ENCODE measurements around the gene SERPIND1.
A peak's percentile ranks its signal among the peaks of the same experiment; 100 is the strongest.
"Not testable (repeated sequence)": the region's sequence is repeated elsewhere in the genome, so short reads cannot be mapped to it uniquely, and the experiment has no call there.

The SERPIND1 gene, protein sequence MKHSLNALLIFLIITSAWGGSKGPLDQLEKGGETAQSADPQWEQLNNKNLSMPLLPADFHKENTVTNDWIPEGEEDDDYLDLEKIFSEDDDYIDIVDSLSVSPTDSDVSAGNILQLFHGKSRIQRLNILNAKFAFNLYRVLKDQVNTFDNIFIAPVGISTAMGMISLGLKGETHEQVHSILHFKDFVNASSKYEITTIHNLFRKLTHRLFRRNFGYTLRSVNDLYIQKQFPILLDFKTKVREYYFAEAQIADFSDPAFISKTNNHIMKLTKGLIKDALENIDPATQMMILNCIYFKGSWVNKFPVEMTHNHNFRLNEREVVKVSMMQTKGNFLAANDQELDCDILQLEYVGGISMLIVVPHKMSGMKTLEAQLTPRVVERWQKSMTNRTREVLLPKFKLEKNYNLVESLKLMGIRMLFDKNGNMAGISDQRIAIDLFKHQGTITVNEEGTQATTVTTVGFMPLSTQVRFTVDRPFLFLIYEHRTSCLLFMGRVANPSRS

DNA sequence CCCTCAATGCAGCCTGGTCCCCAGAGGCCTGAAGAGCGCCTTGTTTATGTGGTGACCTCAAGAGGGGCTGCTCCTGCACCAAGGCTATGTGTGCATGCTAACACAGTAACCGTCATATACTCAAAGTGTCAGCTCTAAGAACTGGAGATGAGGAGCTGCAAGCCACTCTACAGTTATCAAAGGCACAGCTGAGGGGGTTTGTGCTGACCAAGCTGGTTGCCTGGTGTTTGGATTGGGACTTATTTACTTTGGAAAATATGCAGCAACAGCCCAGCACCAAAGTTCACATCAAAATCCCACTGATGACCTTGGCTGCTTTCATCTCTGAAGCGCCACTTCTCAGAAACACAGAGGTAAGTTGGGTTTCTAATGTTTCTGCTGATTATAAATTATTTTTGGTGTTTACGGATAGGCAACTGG lies at the start of gene SERPIND1:
Gene SERPIND1 (plus strand): TSS at position 321 of the 420 bp plus-strand sequence. CDS start 5,200 bp downstream, outside the sequence.
- DNase-seq = no peak

DNA sequence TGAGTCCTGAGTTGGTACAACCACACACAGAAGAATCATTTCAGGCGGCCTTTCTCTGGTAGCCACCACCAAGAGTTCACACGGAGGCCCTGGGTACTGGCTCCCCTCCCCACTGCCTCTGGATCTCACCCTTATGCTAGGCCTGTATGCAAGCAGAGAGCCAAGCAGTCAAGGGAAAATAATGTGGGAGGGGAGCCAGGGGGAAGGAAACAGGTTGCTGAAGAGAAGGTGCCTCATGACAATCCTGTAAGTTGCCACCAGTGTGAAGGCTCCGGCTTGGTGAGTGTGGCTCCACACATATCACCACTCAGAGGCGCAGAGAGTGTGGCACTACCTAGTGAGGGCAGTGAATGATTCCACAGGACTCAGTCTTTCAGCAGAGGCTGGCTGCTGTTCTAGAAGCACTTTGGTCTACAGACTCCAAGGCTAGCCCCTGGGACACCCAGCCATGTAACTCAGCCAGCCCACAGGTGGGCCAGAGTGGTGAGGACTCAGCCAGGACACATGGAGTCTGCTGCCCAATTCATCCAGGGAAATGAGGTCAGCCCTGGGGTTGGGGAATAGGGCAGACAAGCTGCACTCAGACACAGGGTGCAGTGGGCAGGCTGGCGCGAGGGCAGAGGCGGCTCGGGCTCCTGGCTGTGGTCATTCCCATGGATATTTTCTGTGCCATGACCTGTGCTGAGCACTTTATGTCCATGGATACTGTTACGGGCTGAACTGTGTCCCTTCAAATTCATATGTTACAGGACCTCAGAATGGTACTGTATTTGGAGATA lies 49.0 kb upstream of the SERPIND1 start:
- DNase-seq = no peak

DNA sequence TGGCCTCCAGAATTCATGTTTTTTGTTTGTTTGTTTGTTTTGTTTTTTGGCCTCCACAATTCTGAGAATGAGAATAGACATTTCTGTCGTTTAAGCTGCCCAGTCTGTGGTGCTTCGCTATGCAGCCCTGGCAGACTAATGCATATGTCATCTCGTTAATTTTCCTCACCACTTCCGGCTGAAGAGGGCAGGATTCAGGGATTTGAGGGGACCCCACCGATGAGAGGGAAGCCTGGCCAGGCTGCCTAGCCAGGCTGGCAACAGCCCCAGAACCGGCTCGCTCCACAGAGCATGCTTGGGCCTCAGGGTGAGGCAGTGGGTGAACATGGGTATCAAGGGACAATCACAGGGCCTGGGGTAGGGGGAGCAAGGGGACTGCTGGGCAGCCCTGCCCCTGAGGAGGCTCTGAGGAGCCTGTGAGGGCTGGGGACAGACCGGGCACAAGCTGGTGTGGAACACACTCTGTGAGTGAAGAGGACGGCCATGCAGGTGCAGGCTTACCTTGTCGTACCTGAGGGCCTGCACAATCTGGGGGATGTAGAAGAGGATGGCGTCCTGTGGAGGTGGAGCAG lies 47.8 kb upstream of the SERPIND1 start:
- DNase-seq = no peak

DNA sequence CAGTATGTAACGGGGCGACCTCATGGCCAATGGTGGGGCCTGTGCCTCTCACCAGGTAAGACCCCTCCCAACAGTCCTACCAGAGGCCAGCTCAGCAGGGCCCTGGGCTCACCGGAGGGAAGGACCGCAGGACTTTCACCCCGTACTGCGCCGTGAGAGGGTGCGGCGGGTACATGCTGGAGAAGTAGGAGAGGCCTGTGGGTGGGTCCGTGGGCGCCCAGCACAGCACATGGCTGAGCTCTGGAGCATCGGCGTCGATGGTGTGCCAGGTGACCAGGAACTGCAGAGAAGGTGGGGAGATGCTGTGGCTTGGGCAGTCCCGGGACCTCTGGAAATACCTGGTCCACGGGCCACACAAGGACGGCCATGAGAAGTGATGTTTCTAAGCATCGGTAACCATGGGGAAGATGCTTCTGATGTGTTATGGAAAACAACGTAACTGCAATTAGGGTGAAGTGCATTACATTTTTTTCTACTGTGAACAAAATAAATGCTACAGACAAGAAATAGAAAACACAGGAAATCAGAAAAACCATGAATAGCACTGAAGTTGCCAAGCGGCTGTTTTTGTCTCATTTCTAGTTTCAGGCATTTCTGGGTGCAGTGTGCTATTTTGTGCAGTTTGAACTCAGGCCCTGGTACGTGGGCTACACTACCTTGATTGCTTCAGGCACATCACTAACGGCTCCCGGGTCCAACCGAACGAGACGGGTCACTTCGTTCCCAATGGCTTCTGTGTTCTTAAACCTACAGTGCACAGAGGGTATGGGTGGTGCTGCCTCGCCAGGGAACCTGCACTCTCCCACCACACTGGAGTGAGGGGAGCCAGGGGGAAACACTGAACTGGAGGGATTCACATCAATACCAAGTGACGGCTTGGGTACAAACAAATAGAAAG lies 46.5 kb upstream of the SERPIND1 start:
- no peak for DNase-seq

DNA sequence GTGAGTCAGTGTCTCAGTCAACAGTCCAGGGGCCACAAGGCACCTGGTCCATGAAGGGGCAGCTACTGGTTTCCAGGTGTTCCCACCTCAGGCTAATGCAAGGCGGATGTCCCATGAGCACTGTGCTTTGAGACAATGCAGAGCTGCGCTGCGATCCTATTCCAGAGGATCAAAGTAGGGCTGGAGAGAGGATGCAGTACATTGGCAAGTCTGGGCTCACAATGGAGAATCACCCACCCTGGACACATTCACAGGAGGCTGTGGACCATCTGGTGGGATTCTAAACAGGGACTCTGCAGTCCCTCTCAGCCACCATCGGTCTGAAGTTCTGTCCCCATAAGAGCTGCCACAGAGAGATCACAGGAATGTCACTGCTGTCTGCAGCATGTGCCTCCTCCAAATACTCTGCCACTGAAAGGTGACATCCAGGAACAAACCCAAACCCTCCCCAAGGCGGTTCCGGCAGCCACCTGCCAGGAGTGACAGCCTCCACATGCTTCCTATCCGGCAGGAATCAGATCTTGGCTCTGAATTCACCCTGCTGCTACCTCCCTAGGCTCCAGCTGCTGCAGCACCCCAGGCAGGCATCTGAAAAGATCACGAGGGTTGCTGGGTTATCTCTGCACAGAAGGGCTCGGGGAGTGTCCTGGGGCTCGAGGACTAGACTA lies 45.3 kb upstream of the SERPIND1 start:
- DNase-seq = no peak

DNA sequence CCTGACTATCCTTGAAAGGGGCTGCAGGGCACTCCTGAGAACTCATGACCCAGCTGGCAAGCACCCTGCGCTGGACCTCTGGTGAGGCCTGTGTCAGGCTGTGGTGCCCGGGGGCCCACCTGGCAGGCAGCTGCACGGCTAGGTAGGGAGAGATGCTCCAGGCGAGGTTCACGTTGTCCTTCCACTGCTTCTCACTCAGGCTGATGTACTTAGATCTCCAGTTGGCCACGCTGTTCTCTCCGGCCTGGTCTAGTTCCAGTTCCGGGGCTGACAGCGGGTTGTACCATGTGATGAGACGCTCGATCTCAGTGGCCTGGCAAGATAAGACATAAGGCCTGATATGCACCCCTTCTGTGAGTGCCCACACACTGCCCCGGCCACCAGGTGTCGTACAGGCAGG lies 44.7 kb upstream of the SERPIND1 start:
- DNase-seq = no peak

DNA sequence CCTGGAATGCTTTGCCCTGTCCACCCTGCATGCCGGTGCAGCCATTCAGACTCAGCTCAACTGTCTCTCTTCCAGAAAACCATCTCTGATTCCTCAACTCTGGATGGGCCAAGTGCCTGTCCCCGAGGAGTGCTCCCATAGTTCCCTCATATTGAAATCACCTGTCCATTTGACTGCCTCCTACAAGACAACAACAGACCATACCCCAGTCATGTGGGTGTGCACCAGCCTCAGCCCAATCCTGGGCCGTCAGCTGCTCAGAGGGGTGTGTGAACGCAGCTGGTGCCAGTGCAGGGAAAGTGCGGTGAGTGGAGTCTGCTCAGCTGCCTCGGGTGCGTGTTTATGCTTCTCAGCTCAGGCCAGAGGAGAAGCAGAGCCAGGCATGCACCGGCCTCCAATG lies 41.5 kb upstream of the SERPIND1 start:
- DNase-seq = not testable (repeated sequence)

DNA sequence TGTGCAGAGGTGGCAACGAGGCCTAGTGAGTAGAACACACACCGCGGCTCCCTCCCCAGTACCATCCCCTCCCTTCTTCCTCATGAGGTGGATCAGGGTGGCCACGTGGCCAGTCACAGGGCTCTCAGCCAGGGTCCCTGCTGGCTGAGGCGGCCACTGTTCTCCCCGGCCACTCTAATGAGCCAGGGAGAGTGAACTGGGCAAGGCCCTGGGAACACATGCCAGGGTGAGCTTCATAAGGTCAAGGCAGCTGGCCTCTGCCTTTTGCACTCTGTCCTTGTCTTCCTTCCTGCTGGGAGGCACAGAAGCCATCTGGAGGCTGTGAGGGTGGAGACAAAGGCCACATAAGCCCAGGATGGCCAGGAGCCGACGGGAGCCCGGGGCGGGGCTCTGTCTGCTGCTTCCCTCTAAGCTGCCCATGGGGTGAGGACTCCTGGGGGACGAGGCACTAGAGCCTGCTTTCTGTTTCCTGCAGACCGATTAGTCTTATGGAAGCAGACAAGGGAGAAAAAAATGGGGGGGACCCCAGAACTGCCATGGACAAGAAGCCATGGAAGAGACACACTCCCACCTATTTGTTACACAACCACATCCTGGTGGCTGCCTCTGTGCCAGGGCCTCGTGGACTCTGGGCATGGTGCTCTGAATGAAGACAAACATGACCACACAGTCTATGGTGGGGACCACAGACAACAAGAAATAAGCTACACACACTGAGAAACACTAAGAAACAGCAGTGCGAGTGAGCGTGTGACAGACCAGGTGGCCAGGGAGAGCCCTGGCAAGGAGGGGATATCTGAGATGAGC lies 38.4 kb upstream of the SERPIND1 start:
- DNase-seq = not testable (repeated sequence)

DNA sequence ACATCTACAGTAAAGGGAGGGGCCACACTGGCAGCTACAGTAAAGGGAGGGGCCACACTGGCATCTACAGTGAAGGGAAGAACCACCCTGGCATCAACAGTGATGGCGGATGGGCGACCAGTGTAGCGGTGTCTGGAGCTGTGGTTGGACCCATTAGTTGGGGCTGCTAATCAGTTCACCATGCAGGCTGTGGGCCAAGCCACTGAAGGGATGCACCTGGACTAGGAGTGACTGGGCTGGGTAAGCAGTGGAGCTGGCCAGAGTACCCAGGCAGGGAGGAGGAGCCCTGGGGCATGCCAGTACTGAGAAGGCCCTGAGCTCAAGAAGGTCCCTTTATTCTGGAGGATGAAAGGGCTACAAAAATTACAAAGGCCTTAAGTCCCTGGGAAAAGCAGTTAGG lies 37.0 kb upstream of the SERPIND1 start:
- DNase-seq = not testable (repeated sequence)

DNA sequence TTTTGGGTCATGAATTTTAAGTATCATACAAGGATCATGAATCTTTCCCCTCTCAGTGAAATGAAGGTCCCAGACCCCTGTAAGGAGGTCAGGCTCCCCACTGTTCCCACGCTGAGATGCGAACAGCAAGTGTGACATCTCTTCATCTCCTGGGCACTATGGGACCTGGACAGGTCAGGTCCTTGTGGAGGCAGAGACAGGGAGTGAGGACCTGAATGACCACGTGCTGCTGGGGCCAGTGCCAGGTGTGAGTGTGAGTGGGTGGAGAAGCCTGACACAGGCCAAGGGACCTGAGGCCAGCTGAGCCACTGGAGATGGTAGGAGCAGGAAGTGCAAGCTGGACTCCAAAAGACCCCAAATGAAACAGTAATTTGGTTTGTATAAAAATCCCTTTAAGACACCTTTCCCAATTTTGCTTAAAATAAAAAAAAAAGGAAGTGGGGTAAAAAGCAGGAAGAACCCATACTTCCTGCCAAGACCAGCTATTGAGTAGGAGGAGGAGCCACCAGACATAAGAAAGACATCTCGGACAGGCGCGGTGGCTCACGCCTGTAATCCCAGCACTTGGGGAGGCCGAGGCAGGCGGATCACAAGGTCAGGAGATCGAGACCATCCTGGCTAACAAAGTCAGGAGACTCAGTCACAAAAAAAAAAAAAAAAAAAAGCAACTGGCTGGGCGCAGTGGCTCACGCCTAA lies 35.4 kb upstream of the SERPIND1 start:
- DNase-seq = no peak

DNA sequence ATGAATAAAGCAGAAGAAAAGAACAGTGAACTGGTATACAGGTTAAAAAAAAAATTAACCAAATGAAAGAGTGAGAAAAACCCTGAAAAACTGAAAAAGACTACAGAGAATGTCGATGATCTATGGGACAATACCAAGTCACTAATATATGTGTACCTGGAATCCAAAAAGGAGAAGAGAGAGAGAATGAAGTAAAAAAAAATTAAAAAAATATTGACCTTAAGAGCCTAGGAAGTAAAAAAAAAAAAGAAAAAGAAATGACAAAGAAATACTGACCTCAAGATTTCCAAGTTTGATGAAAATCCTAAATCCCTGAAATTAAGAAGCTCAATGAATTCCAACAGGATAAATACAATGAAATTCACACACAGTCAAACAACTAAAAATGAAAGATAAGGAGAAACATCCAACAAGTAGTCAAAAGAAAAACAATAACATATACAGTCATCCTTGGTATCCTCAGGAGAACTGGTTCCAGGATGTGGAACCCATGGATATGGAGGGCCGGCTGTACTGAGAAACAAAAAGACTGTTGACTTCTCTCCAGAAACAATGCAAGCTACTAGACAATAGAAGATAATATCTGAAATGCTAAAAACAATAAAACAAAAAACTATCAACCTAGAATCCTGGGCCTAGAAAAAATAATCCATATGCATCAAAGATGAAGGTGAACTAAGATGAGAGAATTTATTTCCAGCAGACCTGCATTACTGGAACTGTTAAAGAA lies 33.5 kb upstream of the SERPIND1 start:
- DNase-seq = no peak

DNA sequence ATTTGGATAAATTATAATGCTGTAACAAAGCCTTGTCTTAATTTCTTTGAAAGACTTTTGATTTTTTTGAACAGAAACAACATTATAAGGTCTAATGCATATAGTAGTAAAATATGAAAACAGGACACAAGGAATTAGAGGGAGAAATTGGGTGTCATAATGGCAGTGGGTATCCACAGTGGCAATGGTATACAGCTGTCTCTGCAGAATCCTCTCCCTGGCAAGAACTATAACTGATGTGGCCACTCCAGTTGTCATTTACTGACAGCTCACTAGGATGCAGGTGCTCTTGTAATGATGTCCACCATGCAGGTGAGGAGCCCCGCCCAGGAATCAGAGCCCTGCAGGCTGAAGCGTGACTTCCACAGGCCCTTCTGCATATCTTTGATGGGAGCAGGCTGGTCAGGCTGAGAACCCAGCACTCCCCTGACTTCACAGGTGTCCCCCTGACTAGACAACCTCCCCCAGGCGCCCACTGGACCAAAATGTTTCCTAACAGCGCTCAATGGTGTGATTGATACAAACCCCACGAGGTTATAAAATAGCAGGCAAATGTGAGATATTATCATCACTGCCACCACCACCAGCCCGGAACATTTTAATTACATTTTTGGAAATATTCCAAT lies 32.8 kb upstream of the SERPIND1 start:
- no peak for DNase-seq

DNA sequence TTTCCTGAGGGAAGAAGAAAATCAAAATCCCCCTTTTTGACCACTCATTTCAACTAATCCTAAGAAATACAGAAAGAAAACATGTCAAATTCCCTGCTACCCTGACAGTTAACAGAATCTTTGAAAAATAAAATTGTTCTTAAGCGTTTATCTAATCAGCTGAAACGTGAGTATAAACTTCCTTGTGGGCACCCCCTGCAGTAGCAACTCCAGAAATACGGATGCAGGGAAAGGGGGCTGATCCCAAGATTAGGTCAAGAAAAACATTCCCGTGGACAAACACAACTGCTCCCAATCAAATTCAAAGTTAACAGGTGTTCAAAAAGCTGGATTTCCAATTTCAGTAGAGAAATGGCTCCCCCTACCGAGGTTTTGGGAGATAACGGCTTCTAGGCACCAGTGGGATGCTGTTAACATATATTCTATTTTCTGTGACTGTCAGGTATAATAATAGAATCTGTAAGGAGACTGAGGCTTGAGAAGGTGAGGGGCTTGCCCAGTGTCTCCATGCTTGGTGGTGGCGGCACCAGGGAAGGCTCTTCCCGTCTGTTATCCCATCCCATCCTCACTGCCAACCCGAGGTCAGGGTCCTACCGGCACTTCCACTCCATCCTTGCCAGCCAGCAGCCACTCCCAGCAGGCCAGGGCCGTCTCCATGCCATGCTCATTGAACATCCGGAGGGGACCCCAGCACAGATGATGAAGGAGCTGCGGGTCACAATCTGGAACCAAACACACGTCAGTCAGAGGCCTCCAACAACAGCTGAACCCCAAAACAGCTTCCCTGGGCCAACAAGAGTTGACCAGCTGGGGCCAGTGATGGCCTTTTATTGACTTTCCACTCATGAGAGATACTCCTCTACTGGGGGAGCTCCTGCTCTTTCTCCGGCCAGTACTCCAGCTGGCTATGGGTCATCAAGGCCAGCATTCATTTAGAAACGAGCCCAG lies 32.0 kb upstream of the SERPIND1 start:
- peak; percentile 17 to 51 for DNase-seq

DNA sequence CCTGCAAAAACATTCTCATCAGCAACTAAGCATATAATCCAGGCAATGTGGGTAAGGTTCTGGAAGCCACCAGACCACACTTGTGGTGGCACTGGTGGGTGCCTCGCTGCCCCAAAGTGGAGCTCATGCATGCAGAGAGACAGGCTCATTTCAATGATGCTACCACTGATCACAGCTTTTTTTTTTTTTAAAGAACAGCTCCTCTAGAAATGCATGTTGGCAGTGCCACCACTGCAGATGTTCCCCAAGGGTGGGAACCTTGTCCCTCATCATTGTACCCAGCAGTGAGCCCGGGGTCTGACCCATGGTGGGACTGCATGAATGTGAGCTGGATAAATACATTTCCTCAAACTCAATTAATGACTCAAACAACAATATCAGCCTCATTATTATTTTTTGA lies 31.1 kb upstream of the SERPIND1 start:
- DNase-seq = no peak

DNA sequence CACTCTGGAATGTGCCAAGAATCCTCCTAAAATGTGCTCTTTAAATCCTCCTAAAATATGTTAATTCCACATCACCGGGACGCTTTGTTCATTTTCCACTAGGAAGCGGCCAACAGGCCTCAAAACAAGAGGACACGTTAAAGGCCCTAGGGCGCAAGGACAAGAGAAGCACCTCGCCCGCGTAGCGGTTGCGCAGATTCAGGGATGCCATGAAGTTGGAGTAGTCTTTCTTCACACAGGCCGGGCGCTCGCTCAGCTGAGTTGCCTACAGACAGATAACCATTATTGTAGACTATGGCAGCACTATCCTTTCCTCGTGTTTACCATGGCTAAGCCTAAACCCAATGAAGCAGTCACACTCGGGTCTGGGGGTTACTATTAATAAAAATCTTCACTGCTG lies 29.5 kb upstream of the SERPIND1 start:
- DNase-seq = no peak

DNA sequence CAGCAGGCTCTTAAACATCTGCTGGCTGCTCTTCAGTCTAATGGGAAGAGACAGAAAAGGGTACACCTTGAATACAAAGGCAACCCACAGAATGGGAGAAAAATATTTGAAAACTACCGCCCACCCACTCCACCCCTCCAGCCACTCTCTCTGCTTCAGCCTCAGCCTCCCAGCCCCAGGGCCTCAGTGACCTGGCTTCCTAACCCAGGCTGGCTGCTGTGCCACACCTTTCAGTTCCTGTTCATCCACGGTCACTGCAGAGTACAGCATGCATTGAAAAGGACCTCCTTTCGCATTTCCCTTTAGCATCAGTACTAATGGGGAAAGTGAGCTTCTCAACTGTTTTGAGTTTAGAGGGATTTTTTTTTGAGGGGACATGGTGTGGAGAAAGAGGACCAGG lies 28.8 kb upstream of the SERPIND1 start:
- no peak for DNase-seq

DNA sequence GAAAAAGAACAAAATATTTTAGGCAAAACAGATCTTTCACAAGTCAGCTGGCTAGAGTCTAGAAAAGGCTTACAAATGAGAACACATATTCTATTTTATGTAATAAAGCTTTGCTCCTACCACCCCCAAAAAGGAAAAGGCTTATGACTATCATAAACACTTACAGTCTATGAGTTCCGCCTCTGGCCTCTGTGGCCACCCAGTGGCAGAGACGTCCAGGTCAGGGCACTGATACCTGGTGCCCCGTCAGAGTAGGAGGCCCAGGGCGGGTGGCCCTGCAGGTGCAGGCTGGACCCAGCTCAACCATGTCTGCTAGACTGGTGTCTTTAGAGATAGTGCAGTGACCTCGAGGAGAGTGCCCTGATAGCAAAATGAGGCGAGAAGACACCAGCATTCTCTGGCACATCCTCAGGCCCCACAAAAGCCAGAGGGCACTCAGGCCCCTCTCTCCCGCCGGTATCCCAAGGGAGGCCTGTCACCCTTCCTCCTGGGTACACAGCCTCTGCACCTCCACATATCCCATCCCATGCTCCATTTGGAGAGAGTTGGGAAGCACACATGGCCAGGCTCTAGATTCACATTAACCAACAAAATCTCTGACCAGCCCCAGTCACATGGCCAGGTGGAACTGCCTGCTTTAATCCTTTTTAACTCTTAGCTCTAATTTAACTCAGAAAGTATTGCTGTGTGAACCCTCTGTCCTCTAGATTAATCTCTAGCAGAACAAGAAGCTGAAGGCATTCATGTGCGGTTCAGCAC lies 27.3 kb upstream of the SERPIND1 start:
- DNase-seq = no peak

Data from CD4-positive, alpha-beta T cell treated with Interleukin-1 beta for 1 hour (primary cell).